Measurements from ENCODE around the gene GC. TPM values are rescaled to one million over a fixed set of nuclear protein-coding genes. Genes with fewer than 3 reads are reported as not detected.

The GC gene, protein sequence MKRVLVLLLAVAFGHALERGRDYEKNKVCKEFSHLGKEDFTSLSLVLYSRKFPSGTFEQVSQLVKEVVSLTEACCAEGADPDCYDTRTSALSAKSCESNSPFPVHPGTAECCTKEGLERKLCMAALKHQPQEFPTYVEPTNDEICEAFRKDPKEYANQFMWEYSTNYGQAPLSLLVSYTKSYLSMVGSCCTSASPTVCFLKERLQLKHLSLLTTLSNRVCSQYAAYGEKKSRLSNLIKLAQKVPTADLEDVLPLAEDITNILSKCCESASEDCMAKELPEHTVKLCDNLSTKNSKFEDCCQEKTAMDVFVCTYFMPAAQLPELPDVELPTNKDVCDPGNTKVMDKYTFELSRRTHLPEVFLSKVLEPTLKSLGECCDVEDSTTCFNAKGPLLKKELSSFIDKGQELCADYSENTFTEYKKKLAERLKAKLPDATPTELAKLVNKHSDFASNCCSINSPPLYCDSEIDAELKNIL
- not detected in 2 replicates for total RNA-seq

DNA sequence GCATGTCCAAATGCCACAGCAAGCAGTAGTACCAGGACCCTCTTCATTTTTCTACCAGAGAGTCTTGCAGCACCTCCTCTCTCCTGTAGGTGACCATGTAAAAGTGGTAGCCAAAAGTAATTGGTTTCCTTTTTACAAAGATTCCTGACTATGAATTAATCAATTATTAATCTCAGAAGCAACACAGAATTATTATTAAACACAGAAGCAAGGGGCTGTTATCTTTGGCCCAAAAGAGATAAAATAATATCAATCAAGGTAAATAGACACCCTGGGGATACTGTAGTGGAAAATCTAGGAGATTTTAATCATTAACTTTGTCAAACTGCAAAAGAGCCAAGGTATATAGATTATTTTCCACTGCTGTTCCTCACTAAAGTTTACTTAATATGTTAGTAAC lies at the start of gene GC:
Gene GC (minus strand): TSS at position 108 of the 400 bp plus-strand sequence. CDS start 61 bp downstream, at position 47.

Small RNA genes within 50 kb of the gene (small RNA-seq; reads per million reads assigned to genes)
- not detected for gene RNA5SP163

Other genes starting within 250 kb of the GC start
- 0.36 and 0.53 TPM in 2 replicates for gene NPFFR2, start 247.9 kb upstream of the GC start, total RNA-seq